ENCODE data around the gene PROSER1. TPM values are rescaled to one million over a fixed set of nuclear protein-coding genes. Genes with fewer than 3 reads are reported as not detected.
A peak's percentile ranks its signal among the peaks of the same experiment; 100 is the strongest.

PROSER1 gene
- total RNA-seq, 1 experiment from 2014 or later: 39.5 TPM

- CTCF ChIA-PET: interaction anchor here (0.6 to 0.7 kb wide), 2 partner anchors 140 to 290 kb away, joined by 3 read pairs; no protein-coding TSS in a partner anchor
- peaks cover 20% of the 10 kb centered on the region for H3K36me3 Mint-ChIP-seq (ENCODE audit: insufficient read depth, unreplicated experiment)
These were observed 14.1 kb downstream of the PROSER1 start for GRCh38 chr13:39023761-39024160.

GRCh38 chr13:39023316-39023715 is 14.6 kb downstream of the PROSER1 start:
- no TSS peak for BruUV-seq (replicated peaks)
- Mint-ChIP-seq H3K36me3 (ENCODE audit: insufficient read depth, unreplicated experiment) (peaks cover 24% of the 10 kb centered on the region), H3K27me3 (ENCODE audit: unreplicated experiment) (no peaks in the 10 kb centered on the region), H3K27ac (ENCODE audit: unreplicated experiment) (no peak overlapping the region), H3K4me3 (ENCODE audit: low read depth, unreplicated experiment) (no peak overlapping the region), H3K4me1 (ENCODE audit: low read depth, unreplicated experiment) (peaks cover 9% of the 10 kb centered on the region), H3K9me3 (ENCODE audit: low read depth, unreplicated experiment) (no peaks in the 10 kb centered on the region)
- intact Hi-C loops (cut with micrococcal nuclease; ENCODE audit: unreplicated experiment): no loop called here
- no peak for TF ChIP-seq CTCF (IDR thresholded peaks at IDR 0.05; ENCODE audit: unreplicated experiment)
- DNase-seq: no peak
- CTCF ChIA-PET: interaction anchor here (0.6 kb wide), 1 partner anchor 290 kb away, joined by 3 read pairs; no protein-coding TSS in a partner anchor

More at GRCh38 chr13:39023761-39024160, 14.1 kb downstream of the PROSER1 start:
- H3K27ac Mint-ChIP-seq (ENCODE audit: unreplicated experiment): no peak overlapping the region
- no peaks in the 10 kb centered on the region for H3K27me3 Mint-ChIP-seq (ENCODE audit: unreplicated experiment)
- no TSS peak for BruUV-seq (replicated peaks)
- peak; percentile 2 for DNase-seq
- intact Hi-C loops (cut with micrococcal nuclease; ENCODE audit: unreplicated experiment): no loop called here
- TF ChIP-seq CTCF (IDR thresholded peaks at IDR 0.05; ENCODE audit: unreplicated experiment): no peak
- H3K4me3 Mint-ChIP-seq (ENCODE audit: low read depth, unreplicated experiment): no peak overlapping the region
- no peaks in the 10 kb centered on the region for H3K9me3 Mint-ChIP-seq (ENCODE audit: low read depth, unreplicated experiment)
- peaks cover 9% of the 10 kb centered on the region for H3K4me1 Mint-ChIP-seq (ENCODE audit: low read depth, unreplicated experiment)

- H3K9me3 Mint-ChIP-seq (ENCODE audit: low read depth, unreplicated experiment): no peaks in the 10 kb centered on the region
- H3K36me3 Mint-ChIP-seq (ENCODE audit: insufficient read depth, unreplicated experiment): peaks cover 19% of the 10 kb centered on the region
- H3K4me3 Mint-ChIP-seq (ENCODE audit: low read depth, unreplicated experiment): no peak overlapping the region
- no peak for TF ChIP-seq CTCF (IDR thresholded peaks at IDR 0.05; ENCODE audit: unreplicated experiment)
- DNase-seq: no peak
- peaks cover 9% of the 10 kb centered on the region for H3K4me1 Mint-ChIP-seq (ENCODE audit: low read depth, unreplicated experiment)
- BruUV-seq (replicated peaks): no TSS peak
- no peaks in the 10 kb centered on the region for H3K27me3 Mint-ChIP-seq (ENCODE audit: unreplicated experiment)
- CTCF ChIA-PET: no interaction called here
- intact Hi-C loops (cut with micrococcal nuclease; ENCODE audit: unreplicated experiment): no loop called here
- H3K27ac Mint-ChIP-seq (ENCODE audit: unreplicated experiment): no peak overlapping the region
These were observed 16.9 kb downstream of the PROSER1 start for GRCh38 chr13:39020853-39021462.

GRCh38 chr13:39016787-39017186 is 21.1 kb downstream of the PROSER1 start:
- BruUV-seq (replicated peaks): no TSS peak

More at GRCh38 chr13:39016787-39017186, 21.1 kb downstream of the PROSER1 start:
- CTCF ChIA-PET: interaction anchor here (0.9 kb wide), 1 partner anchor 36 kb away, joined by 3 read pairs; no protein-coding TSS in a partner anchor
- Mint-ChIP-seq H3K27ac (ENCODE audit: unreplicated experiment) (no peak overlapping the region), H3K4me3 (ENCODE audit: low read depth, unreplicated experiment) (no peak overlapping the region), H3K4me1 (ENCODE audit: low read depth, unreplicated experiment) (no peaks in the 10 kb centered on the region), H3K27me3 (ENCODE audit: unreplicated experiment) (no peaks in the 10 kb centered on the region), H3K9me3 (ENCODE audit: low read depth, unreplicated experiment) (no peaks in the 10 kb centered on the region), H3K36me3 (ENCODE audit: insufficient read depth, unreplicated experiment) (peaks cover 32% of the 10 kb centered on the region)
- intact Hi-C loops (cut with micrococcal nuclease; ENCODE audit: unreplicated experiment): no loop called here
- no peak for DNase-seq
- no peak for TF ChIP-seq CTCF (IDR thresholded peaks at IDR 0.05; ENCODE audit: unreplicated experiment)

Data from Calu3 (cell line).